GM12878 (cell line): Measurements from ENCODE around the gene CCDC9. TPM values are rescaled to one million over a fixed set of nuclear protein-coding genes. Genes with fewer than 3 reads are reported as not detected.

Source experiments
- BCL11A ChIP-seq: IDR thresholded peaks from 2 replicates; pipeline ENCODE4 v1.6.1; 2011; ENCODE audit warnings: low read depth, low read length
- BMI1 ChIP-seq: fragments of 450-650 bp; IDR thresholded peaks from 2 replicates; pipeline ENCODE4 v1.6.1; 2016; ENCODE audit warnings: mild to moderate bottlenecking, moderate library complexity, borderline replicate concordance
- CHD4 ChIP-seq: fragments of 200-600 bp; sonication (generic); IDR thresholded peaks from 2 replicates; pipeline ENCODE4 v1.6.1; 2016; ENCODE audit warnings: mild to moderate bottlenecking
- EP300 ChIP-seq, 2 experiments: fragments of 150-350 bp in 1 of 2; IDR thresholded peaks; 2 replicates each; pipeline ENCODE4 v1.6.1; 2011 to 2012; ENCODE audit warnings: low read depth in 2 of 2, low read length in 2 of 2, borderline replicate concordance in 1 of 2, improper control_type of control experiment in 1 of 2, inconsistent platforms in 1 of 2; ENCODE audit not compliant: control insufficient read depth in 1 of 2
- GABPA ChIP-seq: IDR thresholded peaks from 2 replicates; pipeline ENCODE4 v1.6.1; 2014; ENCODE audit warnings: antibody characterized with exemption, low read depth, mild to moderate bottlenecking, inconsistent platforms
- GATAD2B ChIP-seq: fragments of 450-650 bp; conservative IDR thresholded peaks from 2 replicates; pipeline ENCODE4 v1.6.1; 2017; ENCODE audit warnings: low read depth, mild to moderate bottlenecking, moderate library complexity
- JUND ChIP-seq: IDR thresholded peaks from 2 replicates; pipeline ENCODE4 v1.6.1; 2012; ENCODE audit warnings: low read depth, mild to moderate bottlenecking, low read length, improper control_type of control experiment, moderate library complexity
- KLF5 ChIP-seq: fragments of 450-650 bp; IDR thresholded peaks from 2 replicates; pipeline ENCODE4 v1.6.1; 2014; ENCODE audit warnings: mild to moderate bottlenecking; ENCODE audit not compliant: partially characterized antibody
- MEF2A ChIP-seq: IDR thresholded peaks from 2 replicates; pipeline ENCODE4 v1.6.1; 2011; ENCODE audit warnings: low read depth, mild to moderate bottlenecking, low read length, moderate library complexity; ENCODE audit not compliant: insufficient read depth
- NFIC ChIP-seq: IDR thresholded peaks from 2 replicates; pipeline ENCODE4 v1.6.1; 2012; ENCODE audit warnings: low read depth, mild to moderate bottlenecking, inconsistent platforms, low read length, moderate library complexity
- NFYB ChIP-seq: IDR thresholded peaks from 2 replicates; pipeline ENCODE4 v1.6.1; 2011; ENCODE audit warnings: low read depth, mild to moderate bottlenecking, low read length, improper control_type of control experiment, moderate library complexity; ENCODE audit not compliant: insufficient read depth
- POLR2AphosphoS2 ChIP-seq: IDR thresholded peaks from 2 replicates; pipeline ENCODE4 v1.6.1; 2011; ENCODE audit warnings: low read depth, mild to moderate bottlenecking, low read length, improper control_type of control experiment, moderate library complexity
- RCOR1 ChIP-seq: conservative IDR thresholded peaks from 2 replicates; pipeline ENCODE4 v1.6.1; 2012; ENCODE audit warnings: low read depth, low read length, improper control_type of control experiment
- SPI1 ChIP-seq: IDR thresholded peaks from 2 replicates; pipeline ENCODE4 v1.6.1; 2011; ENCODE audit warnings: low read depth, mild to moderate bottlenecking, low read length, moderate library complexity, borderline replicate concordance; ENCODE audit not compliant: insufficient read depth
- SREBF1 ChIP-seq: IDR thresholded peaks from 2 replicates; pipeline ENCODE4 v1.6.1; 2012; ENCODE audit warnings: mild to moderate bottlenecking, low read length
- STAT1 ChIP-seq: fragments of 450-650 bp; conservative IDR thresholded peaks from 2 replicates; pipeline ENCODE4 v1.6.1; 2014; ENCODE audit warnings: antibody characterized with exemption, mild to moderate bottlenecking
- TBL1XR1 ChIP-seq: IDR thresholded peaks from 2 replicates; pipeline ENCODE4 v1.6.1; 2012; ENCODE audit warnings: low read depth, low read length, improper control_type of control experiment
- TCF3 ChIP-seq: IDR thresholded peaks from 2 replicates; pipeline ENCODE4 v1.6.1; 2012; ENCODE audit warnings: low read depth, mild to moderate bottlenecking, low read length, borderline replicate concordance; ENCODE audit not compliant: insufficient read depth
- WRNIP1 ChIP-seq: IDR thresholded peaks from 2 replicates; pipeline ENCODE4 v1.6.1; 2011; ENCODE audit warnings: low read depth, low read length, improper control_type of control experiment, borderline replicate concordance
- ZBED1 ChIP-seq: IDR thresholded peaks from 2 replicates; pipeline ENCODE4 v1.6.1; 2016; ENCODE audit warnings: borderline replicate concordance
- ZNF207 ChIP-seq: fragments of 450-650 bp; IDR thresholded peaks from 2 replicates; pipeline ENCODE4 v1.6.1; 2014; ENCODE audit warnings: antibody characterized with exemption, mild to moderate bottlenecking, borderline replicate concordance
- ZNF622 ChIP-seq: fragments of 450-650 bp; IDR thresholded peaks from 2 replicates; pipeline ENCODE4 v1.6.1; 2017; ENCODE audit warnings: mild to moderate bottlenecking, inconsistent platforms
- polyA plus RNA-seq, 11 experiments: library from polyadenylated mRNA; depleted of rRNA in 4 of 11; unstranded in 6 of 11; stranded (reverse) in 5 of 11; fragments of >200 nt; fragmentation: Nextera tagmentation in 4 of 11; fragmentation: Illumina TruSeq in 1 of 11; extraction: Ambion mirVana in 4 of 11; extraction: Trizol in 1 of 11; gene quantifications; 1 replicate in 1 of 11; 2 replicates in 10 of 11; pipeline versions ENCODE4 v1.2.1 to v1.2.3, GENCODE V29; 2011 to 2016; ENCODE audit warnings: inconsistent platforms in 2 of 11, missing spikeins in 2 of 11, low read depth in 1 of 11
- total RNA-seq, 4 experiments: library from RNA; depleted of rRNA in 3 of 4; stranded (reverse); fragments of >200 nt in 3 of 4; fragmentation: Illumina TruSeq in 1 of 4; extraction: Trizol in 1 of 4; gene quantifications; 2 replicates each; pipeline versions ENCODE4 v1.2.1 to v1.2.3, GENCODE V29; 2013 to 2021
- TF ChIP-seq, protein P1 (sequence below): fragments of 450-650 bp; IDR thresholded peaks from 2 replicates; pipeline ENCODE4 v1.6.1; 2017; ENCODE audit warnings: mild to moderate bottlenecking, moderate library complexity
- TF ChIP-seq, protein P2 (sequence below): fragments of 450-650 bp; IDR thresholded peaks from 2 replicates; pipeline ENCODE4 v1.6.1; 2016; ENCODE audit warnings: mild to moderate bottlenecking

The CCDC9 gene
- total and polyA plus RNA-seq, 10 of the 15 experiments (the other 5 are each of a cell fraction or from before 2014, with no cell fraction given): 0.18 to 17.5 (median 7.1) TPM; not detected in 1

DNA sequence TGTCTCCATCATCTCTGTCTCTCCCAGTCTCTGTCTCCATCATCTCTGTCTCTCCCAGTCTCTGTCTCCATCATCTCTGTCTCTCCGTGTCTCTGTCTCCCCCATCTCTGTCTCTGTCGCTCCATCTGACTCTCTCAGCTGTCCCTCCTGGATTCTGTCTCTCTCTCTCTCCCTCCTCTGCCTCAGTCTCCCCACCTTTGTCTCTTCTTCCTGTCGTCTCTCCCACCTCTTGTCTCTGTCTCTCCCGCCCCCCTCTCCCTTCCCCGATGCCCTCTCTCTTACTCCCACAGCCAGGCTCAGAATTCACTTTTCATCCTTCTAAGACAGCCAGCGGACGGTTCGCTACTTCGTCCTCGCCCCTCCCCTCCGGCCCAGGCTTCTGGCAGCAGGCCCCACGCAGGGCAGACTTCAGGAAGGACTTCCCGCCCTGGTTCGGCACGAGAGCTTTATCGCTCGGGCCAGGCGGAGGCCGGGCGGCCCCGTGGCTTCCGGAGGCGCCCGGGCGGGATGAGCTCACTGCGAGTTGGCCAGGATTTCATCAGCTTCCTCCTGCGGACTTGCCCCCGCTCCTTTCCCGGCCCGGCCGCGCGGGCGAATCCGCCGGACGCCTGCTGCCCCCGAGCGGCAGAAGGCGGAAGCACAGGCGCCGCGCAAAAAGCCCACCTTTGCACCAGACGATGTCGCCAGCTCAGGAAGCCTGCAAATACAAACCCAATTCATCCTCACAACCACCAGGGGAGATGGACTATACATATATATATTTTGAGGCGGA is 12.4 kb upstream of the CCDC9 start (continued):
- TF ChIP-seq, protein P1, sequence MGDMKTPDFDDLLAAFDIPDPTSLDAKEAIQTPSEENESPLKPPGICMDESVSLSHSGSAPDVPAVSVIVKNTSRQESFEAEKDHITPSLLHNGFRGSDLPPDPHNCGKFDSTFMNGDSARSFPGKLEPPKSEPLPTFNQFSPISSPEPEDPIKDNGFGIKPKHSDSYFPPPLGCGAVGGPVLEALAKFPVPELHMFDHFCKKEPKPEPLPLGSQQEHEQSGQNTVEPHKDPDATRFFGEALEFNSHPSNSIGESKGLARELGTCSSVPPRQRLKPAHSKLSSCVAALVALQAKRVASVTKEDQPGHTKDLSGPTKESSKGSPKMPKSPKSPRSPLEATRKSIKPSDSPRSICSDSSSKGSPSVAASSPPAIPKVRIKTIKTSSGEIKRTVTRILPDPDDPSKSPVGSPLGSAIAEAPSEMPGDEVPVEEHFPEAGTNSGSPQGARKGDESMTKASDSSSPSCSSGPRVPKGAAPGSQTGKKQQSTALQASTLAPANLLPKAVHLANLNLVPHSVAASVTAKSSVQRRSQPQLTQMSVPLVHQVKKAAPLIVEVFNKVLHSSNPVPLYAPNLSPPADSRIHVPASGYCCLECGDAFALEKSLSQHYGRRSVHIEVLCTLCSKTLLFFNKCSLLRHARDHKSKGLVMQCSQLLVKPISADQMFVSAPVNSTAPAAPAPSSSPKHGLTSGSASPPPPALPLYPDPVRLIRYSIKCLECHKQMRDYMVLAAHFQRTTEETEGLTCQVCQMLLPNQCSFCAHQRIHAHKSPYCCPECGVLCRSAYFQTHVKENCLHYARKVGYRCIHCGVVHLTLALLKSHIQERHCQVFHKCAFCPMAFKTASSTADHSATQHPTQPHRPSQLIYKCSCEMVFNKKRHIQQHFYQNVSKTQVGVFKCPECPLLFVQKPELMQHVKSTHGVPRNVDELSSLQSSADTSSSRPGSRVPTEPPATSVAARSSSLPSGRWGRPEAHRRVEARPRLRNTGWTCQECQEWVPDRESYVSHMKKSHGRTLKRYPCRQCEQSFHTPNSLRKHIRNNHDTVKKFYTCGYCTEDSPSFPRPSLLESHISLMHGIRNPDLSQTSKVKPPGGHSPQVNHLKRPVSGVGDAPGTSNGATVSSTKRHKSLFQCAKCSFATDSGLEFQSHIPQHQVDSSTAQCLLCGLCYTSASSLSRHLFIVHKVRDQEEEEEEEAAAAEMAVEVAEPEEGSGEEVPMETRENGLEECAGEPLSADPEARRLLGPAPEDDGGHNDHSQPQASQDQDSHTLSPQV: no peak
- TF ChIP-seq RCOR1 (no peak), JUND (no peak), TCF3 (0 out of 2 replicates have a peak, but pooled peaks have one; percentile 20), SREBF1 (no peak), BMI1 (no peak), GATAD2B (peak; percentile 88; the same call in 1 of the 2 replicates), STAT1 (peak; percentile 80; the same call in 1 of the 2 replicates), KLF5 (no peak), ZNF622 (no peak), EP300 (IDR thresholded peaks at IDR 0.05; ENCODE audit: borderline replicate concordance in 1 of 2, control insufficient read depth in 1 of 2, low read depth in 2 of 2, low read length in 2 of 2) (no peak; a peak in 1 of 4 replicates), MEF2A (0 out of 2 replicates have a peak, but pooled peaks have one; percentile 35), SPI1 (0 out of 2 replicates have a peak, but pooled peaks have one; percentile 1), CHD4 (0 out of 2 replicates have a peak, but pooled peaks have one; percentile 51), ZBED1 (no peak), POLR2AphosphoS2 (no peak), NFIC (no peak), NFYB (no peak), WRNIP1 (no peak), GABPA (no peak), BCL11A (no peak), ZNF207 (peak; percentile 84; the same call in 1 of the 2 replicates), TBL1XR1 (no peak)
- TF ChIP-seq, protein P2, sequence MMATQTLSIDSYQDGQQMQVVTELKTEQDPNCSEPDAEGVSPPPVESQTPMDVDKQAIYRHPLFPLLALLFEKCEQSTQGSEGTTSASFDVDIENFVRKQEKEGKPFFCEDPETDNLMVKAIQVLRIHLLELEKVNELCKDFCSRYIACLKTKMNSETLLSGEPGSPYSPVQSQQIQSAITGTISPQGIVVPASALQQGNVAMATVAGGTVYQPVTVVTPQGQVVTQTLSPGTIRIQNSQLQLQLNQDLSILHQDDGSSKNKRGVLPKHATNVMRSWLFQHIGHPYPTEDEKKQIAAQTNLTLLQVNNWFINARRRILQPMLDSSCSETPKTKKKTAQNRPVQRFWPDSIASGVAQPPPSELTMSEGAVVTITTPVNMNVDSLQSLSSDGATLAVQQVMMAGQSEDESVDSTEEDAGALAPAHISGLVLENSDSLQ: 0 out of 2 replicates have a peak, but pooled peaks have one; percentile 5
